ENCODE measurements around the gene PHLDB1.
"Not testable (repeated sequence)": the region's sequence is repeated elsewhere in the genome, so short reads cannot be mapped to it uniquely, and the experiment has no call there.

PHLDB1 gene

GRCh38 chr11:118607401-118608359 is at the start of gene PHLDB1:
Gene PHLDB1, plus strand, starts transcription at chr11:118607615. Its CDS starts 6,222 bp downstream, at chr11:118613837.
- intact Hi-C loops (cut with DNase I), result loop anchor here (5.0 kb wide), 1 partner anchor 50 kb away; no protein-coding TSS in a partner anchor
- DNase-seq, result peak; percentile 69 to 94 (median 86)

DNA sequence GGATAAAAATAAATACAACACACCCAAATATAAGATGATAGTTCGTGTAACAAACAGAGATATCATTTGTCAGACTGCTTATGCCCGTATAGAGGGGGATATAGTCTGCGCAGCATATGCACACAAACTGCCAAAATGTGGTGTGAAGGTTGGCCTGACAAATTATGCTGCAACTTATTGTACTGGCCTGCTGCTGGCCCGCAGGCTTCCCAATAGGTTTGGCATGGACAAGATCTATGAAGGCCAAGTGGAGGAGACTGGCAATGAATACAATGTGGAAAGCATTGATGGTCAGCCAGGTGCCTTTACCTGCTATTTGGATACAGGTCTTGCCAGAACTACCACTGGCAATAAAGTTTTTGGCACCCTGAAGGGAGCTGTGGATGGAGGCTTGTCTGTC is 46.6 kb upstream of the PHLDB1 start:
- no peak for DNase-seq
- intact Hi-C loops (cut with DNase I), result no loop called here

GRCh38 chr11:118565051-118565450 is 42.4 kb upstream of the PHLDB1 start:
- peak in 9 of 42 donors; percentile 4 to 41 (median 17) for DNase-seq
- intact Hi-C loops (cut with DNase I), result loop anchor here (5.0 kb wide), 1 partner anchor 33 kb away; the partner anchor contains the start of gene TMEM25

DNA sequence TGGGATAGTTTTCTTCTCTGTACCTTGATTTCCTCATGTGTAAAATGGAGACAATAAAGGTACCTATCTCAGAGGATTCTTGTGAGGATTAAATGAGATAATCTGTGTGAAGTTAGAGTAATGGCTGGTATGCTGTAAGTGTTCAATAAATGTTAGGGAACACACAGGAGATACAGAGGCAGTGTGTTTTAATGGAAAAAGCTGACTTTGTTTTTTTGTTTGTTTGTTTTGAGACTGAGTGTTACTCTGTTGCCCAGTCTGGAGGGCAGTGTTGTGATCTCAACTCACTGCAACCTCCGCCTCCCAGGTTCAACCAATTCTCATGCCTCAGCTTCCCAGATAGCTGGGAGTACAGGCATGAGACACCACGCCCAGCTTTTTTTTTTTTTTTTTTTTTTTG is 37.7 kb upstream of the PHLDB1 start:
- DNase-seq, result no peak
- intact Hi-C loops (cut with DNase I), result loop anchor here (5.0 kb wide), 1 partner anchor 37 kb away; the partner anchor contains the start of gene TMEM25

DNA sequence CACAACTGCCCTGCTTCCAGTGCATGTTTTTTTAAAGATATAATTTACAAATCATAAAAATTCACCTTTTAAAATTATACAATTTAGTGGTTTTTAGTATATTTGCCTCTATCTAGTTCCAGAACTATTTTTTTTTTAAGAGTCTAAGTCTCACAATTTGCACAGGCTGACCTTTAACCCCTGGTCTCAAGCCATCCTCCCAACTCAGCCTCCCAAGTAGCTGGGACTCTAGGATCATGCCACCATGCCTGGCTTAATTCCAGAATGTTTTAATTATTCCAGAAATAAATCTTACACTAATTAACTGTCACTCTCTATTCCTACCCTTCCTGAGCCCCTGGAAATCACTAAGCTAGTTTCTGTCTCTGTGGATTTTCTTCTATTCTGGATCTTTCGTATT is 36.6 kb upstream of the PHLDB1 start:
- intact Hi-C loops (cut with DNase I), result no loop called here
- DNase-seq, result no peak

GRCh38 chr11:118571701-118572060 is 35.7 kb upstream of the PHLDB1 start:
- DNase-seq, result peak in 32 of 42 donors; percentile 3 to 52 (median 23)
- intact Hi-C loops (cut with DNase I), result not testable (repeated sequence)

DNA sequence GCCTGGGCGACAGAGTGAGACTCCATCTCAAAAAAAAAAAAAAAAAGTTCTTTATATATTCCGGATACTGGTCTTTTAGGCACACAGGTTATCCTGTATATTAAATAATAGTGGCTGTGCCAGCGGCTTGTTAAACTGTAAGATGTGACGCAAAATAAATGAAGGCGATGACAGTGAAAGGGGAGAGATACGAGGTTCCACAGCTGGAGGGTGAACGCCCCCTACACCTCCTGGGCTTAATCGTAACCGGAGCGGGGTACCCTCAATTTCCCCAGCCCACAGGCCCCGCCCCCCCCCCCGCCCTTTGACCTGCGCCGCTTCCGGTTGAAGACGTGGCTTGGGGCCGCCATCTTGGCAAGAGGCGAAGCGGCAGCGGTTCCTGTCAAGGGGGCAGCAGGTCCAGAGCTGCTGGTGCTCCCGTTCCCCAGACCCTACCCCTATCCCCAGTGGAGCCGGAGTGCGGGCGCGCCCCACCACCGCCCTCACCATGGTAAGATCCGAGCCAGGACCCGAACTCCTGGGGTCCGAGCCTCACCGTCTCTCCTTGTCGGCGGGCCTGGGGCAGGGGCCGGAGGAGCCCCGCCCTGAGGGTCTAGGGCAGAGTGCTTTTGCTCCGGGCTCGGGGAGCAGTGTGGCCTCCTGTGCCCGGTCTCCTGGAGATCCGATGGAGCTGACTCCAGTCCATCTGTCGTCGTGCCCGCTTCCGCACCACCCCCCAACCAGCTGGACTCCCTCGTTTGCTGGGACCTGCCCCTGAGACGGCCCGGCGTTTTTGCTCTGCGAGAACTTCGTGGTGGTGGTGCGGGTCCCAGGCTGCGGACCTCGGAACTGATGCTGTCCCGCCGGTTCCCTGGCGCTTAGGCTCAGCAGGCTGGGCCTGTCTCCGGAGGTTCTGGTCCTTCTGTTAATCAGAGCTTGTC is 35.1 kb upstream of the PHLDB1 start, which contains the start of gene ARCN1:
Gene ARCN1, plus strand, starts transcription at position 349 of the 920 bp plus-strand sequence. Its CDS starts 139 bp downstream, at position 488.
- intact Hi-C loops (cut with DNase I), result no loop called here
- peak; percentile 48 to 92 (median 82) for DNase-seq

DNA sequence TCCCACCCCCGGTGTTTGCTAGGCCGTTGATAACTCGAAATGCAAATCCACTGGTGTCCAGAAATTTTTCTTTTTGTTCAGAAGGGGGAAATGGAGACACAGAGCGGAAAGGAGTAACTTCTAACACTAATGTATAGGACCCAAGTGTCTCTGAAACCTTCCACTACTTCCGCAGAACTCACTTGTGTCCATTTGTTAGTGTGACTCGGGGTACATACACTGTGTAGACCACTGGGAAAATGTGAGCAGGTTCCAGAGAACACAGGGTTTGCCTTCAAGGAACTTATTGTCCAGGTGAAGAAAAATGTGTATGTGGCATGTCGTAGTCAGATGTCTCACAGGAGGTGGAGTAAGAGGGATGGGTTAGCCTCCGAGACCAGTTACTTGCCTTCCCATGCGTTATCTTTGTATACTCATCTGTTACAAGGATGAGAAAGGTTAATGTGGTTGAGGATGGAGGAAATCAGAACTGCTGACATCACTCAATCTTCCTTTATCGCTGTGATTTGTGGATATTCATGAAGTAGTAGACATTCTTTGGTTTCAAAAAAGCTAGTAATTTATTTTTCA is 34.3 kb upstream of the PHLDB1 start:
- intact Hi-C loops (cut with DNase I), result no loop called here
- DNase-seq, result no peak

GRCh38 chr11:118574636-118575035 is 32.8 kb upstream of the PHLDB1 start:
- no peak for DNase-seq
- intact Hi-C loops (cut with DNase I), result no loop called here

GRCh38 chr11:118577995-118578394 is 29.4 kb upstream of the PHLDB1 start:
- intact Hi-C loops (cut with DNase I); DNase-seq: not testable (repeated sequence)

GRCh38 chr11:118581057-118581456 is 26.4 kb upstream of the PHLDB1 start:
- no peak for DNase-seq
- intact Hi-C loops (cut with DNase I), result no loop called here

DNA sequence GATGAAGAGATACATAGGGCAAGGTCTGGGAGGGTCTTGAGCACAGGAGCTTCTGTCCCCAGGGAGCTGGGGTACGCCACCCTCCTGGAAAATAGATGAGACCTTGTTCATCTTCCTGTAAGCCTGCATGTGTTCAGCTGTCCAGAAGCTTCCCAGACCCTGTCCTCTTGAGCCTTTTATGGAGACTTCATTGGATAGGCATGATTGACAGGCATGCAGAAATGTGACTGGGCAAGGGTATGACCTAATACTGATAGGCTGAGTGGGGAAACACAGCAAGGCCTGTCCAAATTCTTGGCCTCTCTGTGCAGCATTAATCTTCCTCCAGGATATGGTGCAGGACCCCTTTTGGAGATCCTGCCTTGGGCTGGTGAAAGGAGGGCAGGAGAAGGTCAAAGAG is 19.5 kb upstream of the PHLDB1 start:
- no peak for DNase-seq
- intact Hi-C loops (cut with DNase I), result no loop called here

DNA sequence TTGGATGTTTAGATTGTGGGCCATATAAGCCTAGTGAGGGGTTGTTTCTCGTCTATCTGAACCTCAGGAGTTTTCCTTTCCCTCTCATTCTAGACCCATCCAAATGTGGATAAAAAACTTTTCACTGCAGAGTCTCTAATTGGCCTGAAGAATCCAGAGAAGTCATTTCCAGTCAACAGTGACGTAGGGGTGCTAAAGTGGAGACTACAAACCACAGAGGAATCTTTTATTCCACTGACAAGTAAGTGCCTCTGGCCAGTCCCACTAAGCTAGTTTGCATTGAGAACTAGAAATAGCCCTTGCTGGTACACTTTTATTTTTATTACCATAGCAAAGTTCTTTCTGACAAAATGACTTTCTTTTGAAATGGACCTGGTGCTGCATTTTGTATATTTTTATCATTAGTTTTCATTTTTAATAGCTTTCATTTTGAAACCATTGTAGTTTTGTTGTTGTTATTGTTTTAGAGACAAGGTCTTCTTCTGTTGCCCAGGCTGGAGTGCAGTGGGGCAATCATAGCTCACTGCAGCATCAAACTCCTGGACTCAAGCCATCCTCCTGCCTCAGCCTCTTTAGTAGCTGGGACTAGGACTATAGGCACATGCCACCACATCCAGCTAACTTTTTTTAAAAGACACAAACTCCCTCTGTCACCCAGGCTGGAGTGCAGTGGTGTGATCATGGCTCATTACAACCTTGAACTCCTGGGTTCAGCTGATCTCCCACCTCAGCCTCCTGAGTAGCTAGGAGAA is 14.6 kb upstream of the PHLDB1 start:
- intact Hi-C loops (cut with DNase I), result no loop called here
- DNase-seq, result peak in 15 of 42 donors; percentile 27 to 72 (median 45)

- DNase-seq, result peak in 3 of 42 donors; percentile 32 to 69 (median 66)
- intact Hi-C loops (cut with DNase I), result not testable (repeated sequence)
These were observed 12.4 kb upstream of the PHLDB1 start for GRCh38 chr11:118594984-118595383.

DNA sequence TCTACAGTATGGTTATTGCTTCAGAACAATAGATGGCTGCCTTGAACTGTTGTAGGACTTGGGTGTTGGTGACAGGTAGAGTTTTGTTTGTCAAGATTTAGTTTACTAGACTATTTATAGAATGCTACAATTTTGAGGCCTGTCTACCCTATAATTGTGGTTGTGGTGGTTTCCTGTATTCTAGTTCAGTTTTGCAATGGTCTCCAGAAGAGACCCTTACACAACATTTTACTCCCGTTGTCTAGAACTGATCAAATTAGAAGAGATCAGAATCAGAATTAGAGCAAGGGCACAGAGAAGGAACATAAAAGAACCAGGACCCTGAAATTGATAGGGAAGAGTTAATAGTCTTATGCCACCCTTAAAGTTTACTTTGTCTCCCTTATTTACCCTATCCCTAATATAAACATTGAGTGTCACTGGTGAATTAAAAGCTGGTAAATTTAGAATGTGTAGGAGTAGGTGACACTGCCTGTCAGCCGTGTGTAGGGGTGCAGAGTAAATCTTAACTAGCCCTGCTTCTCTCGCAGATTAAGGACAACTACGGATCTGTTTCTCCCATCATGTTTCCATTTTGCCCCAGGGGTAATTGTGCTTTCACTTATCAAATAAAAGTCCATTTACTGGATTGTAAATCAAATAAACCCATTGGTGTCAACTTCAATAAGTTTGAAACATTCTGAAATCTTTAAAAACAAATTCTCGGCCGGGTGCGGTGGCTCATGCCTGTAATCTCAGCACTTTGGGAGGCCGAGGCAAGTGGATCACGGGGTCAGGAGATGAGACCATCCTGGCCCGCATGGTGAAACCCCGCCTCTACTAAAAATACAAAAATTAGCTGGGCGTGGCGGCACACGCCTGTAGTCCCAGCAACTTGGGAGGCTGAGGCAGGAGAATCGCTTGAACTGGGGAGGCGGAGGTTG is 10.9 kb upstream of the PHLDB1 start:
- intact Hi-C loops (cut with DNase I), result no loop called here
- DNase-seq, result no peak

GRCh38 chr11:118597556-118597955 is 9.9 kb upstream of the PHLDB1 start:
- intact Hi-C loops (cut with DNase I), result no loop called here
- no peak for DNase-seq

GRCh38 chr11:118602331-118602730 is 5.1 kb upstream of the PHLDB1 start:
- DNase-seq, result peak in 1 of 42 donors; percentile 18
- intact Hi-C loops (cut with DNase I), result no loop called here

Measured in head of caudate nucleus (tissue), 42 donors.